Measurements from ENCODE around the gene RFX7.

The RFX7 gene

GRCh38 chr15:56252386-56252785 is 8.7 kb upstream of the RFX7 start:
- H3K27ac ChIP-seq (ENCODE audit: low read depth, low read length), result no peak overlapping the region
- H3K27me3 ChIP-seq (ENCODE audit: insufficient read depth, low read length, poor library complexity), result no peaks in the 10 kb centered on the region
- H3K4me2 ChIP-seq (ENCODE audit: low read length), result no peak overlapping the region
- no peak overlapping the region for H3K18ac ChIP-seq (ENCODE audit: low read length)
- H3K4ac ChIP-seq (ENCODE audit: low read depth, low read length), result no peak overlapping the region
- H3K4me3 ChIP-seq (ENCODE audit: low read length), result no peak overlapping the region
- H2BK120ac ChIP-seq (ENCODE audit: low read depth, low read length), result peak overlapping the region; percentile 18
- no peak overlapping the region for H2AK5ac ChIP-seq (ENCODE audit: low read length)
- no peak overlapping the region for H3K9ac ChIP-seq (ENCODE audit: low read length)
- H3K79me2 ChIP-seq (ENCODE audit: control insufficient read depth, insufficient read depth, low read length), result no peaks in the 10 kb centered on the region
- no CpG with 5 or more reads among the region's 2 CpGs for WGBS (ENCODE audit: extremely low coverage, insufficient coverage, low lambda C conversion rate)
- H3K56ac ChIP-seq (ENCODE audit: low read length), result no peak overlapping the region
- no peaks in the 10 kb centered on the region for H3K79me1 ChIP-seq (ENCODE audit: low read length)
- H4K5ac ChIP-seq (ENCODE audit: low read length), result no peak overlapping the region
- H3K36me3 ChIP-seq (ENCODE audit: control insufficient read depth, insufficient read depth, low read length), result no peaks in the 10 kb centered on the region
- no peak for DNase-seq
- H3K4me1 ChIP-seq (ENCODE audit: control insufficient read depth, low read depth, low read length), result peaks cover 2% of the 10 kb centered on the region
- no peak overlapping the region for H3K23ac ChIP-seq (ENCODE audit: low read length)
- H2BK5ac ChIP-seq (ENCODE audit: low read length), result no peak overlapping the region
- H2BK15ac ChIP-seq (replicated peaks; ENCODE audit: low read depth), result no peak overlapping the region
- no peak overlapping the region for H4K8ac ChIP-seq (ENCODE audit: low read depth, low read length)

DNA sequence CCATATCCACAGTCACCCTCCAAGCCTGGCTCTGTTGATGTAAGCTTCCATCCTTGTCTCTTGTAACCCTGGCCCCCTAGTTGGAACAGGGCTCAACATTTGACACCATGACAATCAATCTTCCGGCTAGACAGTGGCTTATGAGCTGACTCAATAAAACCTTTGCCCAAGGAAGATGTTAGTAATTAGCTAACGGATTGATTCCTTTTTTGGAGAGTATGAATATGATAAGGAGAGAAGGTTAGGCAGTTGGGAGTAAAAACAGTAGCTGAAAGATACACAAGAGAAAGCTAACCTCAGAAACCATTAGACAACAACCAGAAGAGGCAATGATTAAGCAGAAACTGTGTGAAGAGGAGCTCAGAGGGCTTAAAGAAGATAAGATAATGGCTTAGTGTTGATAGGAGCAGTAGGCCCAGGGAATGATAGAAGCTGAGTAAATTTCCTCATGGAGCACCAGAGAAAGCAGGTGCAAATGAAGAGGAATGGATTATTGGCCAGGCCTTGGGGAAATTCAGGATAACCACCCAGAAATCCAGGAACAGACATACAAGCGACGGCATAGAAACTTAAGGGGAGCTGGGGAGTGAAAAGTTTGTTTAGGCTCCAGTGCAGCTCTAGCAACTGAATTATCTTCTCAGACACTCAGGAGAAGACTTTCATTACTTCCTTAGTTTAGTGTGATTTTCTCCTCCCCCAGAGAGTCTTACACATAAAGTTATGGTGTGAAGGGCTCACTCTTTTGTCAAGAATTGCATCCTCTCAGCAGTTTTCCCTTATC is 7.8 kb upstream of the RFX7 start:
- H2AK5ac ChIP-seq (ENCODE audit: low read length), result no peak overlapping the region
- H3K4ac ChIP-seq (ENCODE audit: low read depth, low read length), result no peak overlapping the region
- H3K23ac ChIP-seq (ENCODE audit: low read length), result no peak overlapping the region
- H2BK5ac ChIP-seq (ENCODE audit: low read length), result no peak overlapping the region
- H4K5ac ChIP-seq (ENCODE audit: low read length), result no peak overlapping the region
- H3K56ac ChIP-seq (ENCODE audit: low read length), result no peak overlapping the region
- H3K4me1 ChIP-seq (ENCODE audit: control insufficient read depth, low read depth, low read length), result peaks cover 2% of the 10 kb centered on the region
- H3K79me2 ChIP-seq (ENCODE audit: control insufficient read depth, insufficient read depth, low read length), result no peaks in the 10 kb centered on the region
- no peak overlapping the region for H2BK15ac ChIP-seq (replicated peaks; ENCODE audit: low read depth)
- no CpG with 5 or more reads among the region's 4 CpGs for WGBS (ENCODE audit: extremely low coverage, insufficient coverage, low lambda C conversion rate)
- no peaks in the 10 kb centered on the region for H3K36me3 ChIP-seq (ENCODE audit: control insufficient read depth, insufficient read depth, low read length)
- H3K27me3 ChIP-seq (ENCODE audit: insufficient read depth, low read length, poor library complexity), result no peaks in the 10 kb centered on the region
- no peak overlapping the region for H2BK120ac ChIP-seq (ENCODE audit: low read depth, low read length)
- H3K9ac ChIP-seq (ENCODE audit: low read length), result no peak overlapping the region
- no peak overlapping the region for H4K8ac ChIP-seq (ENCODE audit: low read depth, low read length)
- no peak overlapping the region for H3K27ac ChIP-seq (ENCODE audit: low read depth, low read length)
- DNase-seq, result peak; percentile 81
- H3K4me3 ChIP-seq (ENCODE audit: low read length), result no peak overlapping the region
- no peaks in the 10 kb centered on the region for H3K79me1 ChIP-seq (ENCODE audit: low read length)
- no peak overlapping the region for H3K4me2 ChIP-seq (ENCODE audit: low read length)
- no peak overlapping the region for H3K18ac ChIP-seq (ENCODE audit: low read length)

GRCh38 chr15:56250626-56251025 is 6.9 kb upstream of the RFX7 start:
- Histone ChIP-seq H2BK120ac (ENCODE audit: low read depth, low read length) (no peak overlapping the region), H3K27ac (ENCODE audit: low read depth, low read length) (no peak overlapping the region), H3K4me2 (ENCODE audit: low read length) (no peak overlapping the region), H3K79me1 (ENCODE audit: low read length) (no peaks in the 10 kb centered on the region), H3K56ac (ENCODE audit: low read length) (no peak overlapping the region), H2BK5ac (ENCODE audit: low read length) (no peak overlapping the region), H3K79me2 (ENCODE audit: control insufficient read depth, insufficient read depth, low read length) (no peaks in the 10 kb centered on the region), H4K5ac (ENCODE audit: low read length) (no peak overlapping the region), H3K27me3 (ENCODE audit: insufficient read depth, low read length, poor library complexity) (no peaks in the 10 kb centered on the region), H3K36me3 (ENCODE audit: control insufficient read depth, insufficient read depth, low read length) (no peaks in the 10 kb centered on the region), H3K18ac (ENCODE audit: low read length) (no peak overlapping the region), H3K4me1 (ENCODE audit: control insufficient read depth, low read depth, low read length) (peaks cover 2% of the 10 kb centered on the region), H3K4ac (ENCODE audit: low read depth, low read length) (no peak overlapping the region), H4K8ac (ENCODE audit: low read depth, low read length) (no peak overlapping the region), H2AK5ac (ENCODE audit: low read length) (no peak overlapping the region), H3K4me3 (ENCODE audit: low read length) (no peak overlapping the region), H2BK15ac (replicated peaks; ENCODE audit: low read depth) (no peak overlapping the region), H3K23ac (ENCODE audit: low read length) (no peak overlapping the region), H3K9ac (ENCODE audit: low read length) (no peak overlapping the region)
- DNase-seq, result no peak
- no CpG with 5 or more reads among the region's 1 CpG for WGBS (ENCODE audit: extremely low coverage, insufficient coverage, low lambda C conversion rate)

GRCh38 chr15:56249092-56249491 is 5.4 kb upstream of the RFX7 start:
- Histone ChIP-seq H4K8ac (ENCODE audit: low read depth, low read length) (no peak overlapping the region), H3K4me2 (ENCODE audit: low read length) (no peak overlapping the region), H4K5ac (ENCODE audit: low read length) (no peak overlapping the region), H2BK120ac (ENCODE audit: low read depth, low read length) (no peak overlapping the region), H3K79me2 (ENCODE audit: control insufficient read depth, insufficient read depth, low read length) (no peaks in the 10 kb centered on the region), H2AK5ac (ENCODE audit: low read length) (no peak overlapping the region), H3K36me3 (ENCODE audit: control insufficient read depth, insufficient read depth, low read length) (no peaks in the 10 kb centered on the region), H2BK5ac (ENCODE audit: low read length) (no peak overlapping the region), H3K4ac (ENCODE audit: low read depth, low read length) (no peak overlapping the region), H3K18ac (ENCODE audit: low read length) (no peak overlapping the region), H3K23ac (ENCODE audit: low read length) (no peak overlapping the region), H2BK15ac (replicated peaks; ENCODE audit: low read depth) (no peak overlapping the region), H3K4me3 (ENCODE audit: low read length) (no peak overlapping the region), H3K27ac (ENCODE audit: low read depth, low read length) (no peak overlapping the region), H3K27me3 (ENCODE audit: insufficient read depth, low read length, poor library complexity) (no peaks in the 10 kb centered on the region), H3K4me1 (ENCODE audit: control insufficient read depth, low read depth, low read length) (peaks cover 4% of the 10 kb centered on the region), H3K79me1 (ENCODE audit: low read length) (no peaks in the 10 kb centered on the region), H3K9ac (ENCODE audit: low read length) (no peak overlapping the region), H3K56ac (ENCODE audit: low read length) (no peak overlapping the region)
- peak; percentile 87 for DNase-seq

GRCh38 chr15:56248311-56248992 is 4.8 kb upstream of the RFX7 start:
- no peaks in the 10 kb centered on the region for H3K27me3 ChIP-seq (ENCODE audit: insufficient read depth, low read length, poor library complexity)
- H2BK15ac ChIP-seq (replicated peaks; ENCODE audit: low read depth), result no peak overlapping the region
- no peak overlapping the region for H2BK120ac ChIP-seq (ENCODE audit: low read depth, low read length)
- H3K9ac ChIP-seq (ENCODE audit: low read length), result no peak overlapping the region
- H3K27ac ChIP-seq (ENCODE audit: low read depth, low read length), result no peak overlapping the region
- no peak overlapping the region for H3K4me3 ChIP-seq (ENCODE audit: low read length)
- H3K4me2 ChIP-seq (ENCODE audit: low read length), result no peak overlapping the region
- no peak overlapping the region for H3K18ac ChIP-seq (ENCODE audit: low read length)
- no peak overlapping the region for H2AK5ac ChIP-seq (ENCODE audit: low read length)
- H4K8ac ChIP-seq (ENCODE audit: low read depth, low read length), result no peak overlapping the region
- H3K4me1 ChIP-seq (ENCODE audit: control insufficient read depth, low read depth, low read length), result peaks cover 4% of the 10 kb centered on the region
- no peaks in the 10 kb centered on the region for H3K79me2 ChIP-seq (ENCODE audit: control insufficient read depth, insufficient read depth, low read length)
- H3K79me1 ChIP-seq (ENCODE audit: low read length), result no peaks in the 10 kb centered on the region
- no peak for DNase-seq
- whole genome bisulfite sequencing (ENCODE audit: extremely low coverage, insufficient coverage, low lambda C conversion rate), result no CpG with 5 or more reads among the region's 3 CpGs
- no peak overlapping the region for H3K4ac ChIP-seq (ENCODE audit: low read depth, low read length)
- no peaks in the 10 kb centered on the region for H3K36me3 ChIP-seq (ENCODE audit: control insufficient read depth, insufficient read depth, low read length)
- H4K5ac ChIP-seq (ENCODE audit: low read length), result no peak overlapping the region
- H3K56ac ChIP-seq (ENCODE audit: low read length), result no peak overlapping the region
- H2BK5ac ChIP-seq (ENCODE audit: low read length), result no peak overlapping the region
- no peak overlapping the region for H3K23ac ChIP-seq (ENCODE audit: low read length)
